ENCODE data around the gene DDHD1.
"Not testable (repeated sequence)": the region's sequence is repeated elsewhere in the genome, so short reads cannot be mapped to it uniquely, and the experiment has no call there.

Gene DDHD1

DNA sequence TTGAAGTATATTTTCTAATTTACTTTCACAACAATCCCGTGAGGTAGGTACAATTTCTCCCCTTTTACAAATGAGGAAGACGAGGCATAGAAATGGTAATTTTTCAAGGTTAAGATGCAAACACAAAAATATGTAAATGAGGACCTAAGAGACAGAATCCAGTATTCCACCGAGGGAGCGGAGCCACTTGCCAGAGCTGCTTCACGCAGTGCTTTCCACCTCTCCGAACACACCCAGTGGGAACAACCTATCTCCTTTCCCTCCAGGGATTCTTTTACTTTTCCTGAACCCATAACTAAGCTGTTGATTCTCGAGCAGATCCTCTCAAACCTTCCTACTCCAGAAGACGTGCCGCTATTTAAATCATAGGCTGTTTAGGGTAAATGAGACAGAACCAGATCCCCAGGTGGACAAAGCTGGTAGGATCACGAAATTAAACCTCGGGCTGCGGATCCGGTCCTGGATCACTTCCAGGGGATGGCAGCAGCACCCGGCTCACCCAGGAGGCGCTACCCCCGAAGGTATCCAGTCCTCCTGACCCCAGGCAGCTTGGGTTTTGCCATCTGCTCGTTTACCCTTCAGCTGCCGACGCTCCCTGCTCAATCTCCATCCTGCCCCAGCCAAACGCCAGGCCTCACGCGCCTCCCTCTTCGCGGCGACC lies 1.5 kb downstream of the DDHD1 start:
- peak; percentile 32 for DNase-seq

DNA sequence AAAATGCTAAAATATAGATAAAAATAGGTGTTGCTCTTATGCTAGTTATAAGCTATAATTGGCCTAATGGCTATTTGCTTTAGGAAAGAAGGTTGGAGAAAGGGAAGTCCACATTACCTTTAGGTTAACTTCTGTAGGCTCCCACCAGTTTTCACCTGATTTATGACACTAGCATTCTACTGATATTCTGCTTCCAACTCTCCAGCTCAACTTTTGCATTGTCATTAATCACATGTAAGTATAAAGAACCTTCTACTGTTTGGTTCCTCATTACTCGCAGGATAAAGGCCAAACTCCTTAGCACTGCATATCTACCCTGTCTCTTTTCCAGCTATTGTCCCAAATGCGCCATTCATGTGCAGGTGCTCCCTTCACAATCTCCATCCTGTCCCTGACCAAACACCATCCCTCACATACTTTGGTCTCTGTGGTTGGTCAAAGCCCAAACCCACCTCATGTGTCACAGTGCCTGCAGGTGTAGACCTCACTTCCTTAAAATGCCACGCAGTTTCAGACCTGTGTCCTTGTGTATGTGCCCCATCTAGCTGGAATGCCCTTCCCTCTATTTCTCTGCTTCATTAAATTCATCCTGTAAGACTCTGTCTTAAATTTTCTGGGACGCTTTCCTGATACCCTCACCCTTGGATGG lies 3.3 kb downstream of the DDHD1 start:
- no peak for DNase-seq

DNA sequence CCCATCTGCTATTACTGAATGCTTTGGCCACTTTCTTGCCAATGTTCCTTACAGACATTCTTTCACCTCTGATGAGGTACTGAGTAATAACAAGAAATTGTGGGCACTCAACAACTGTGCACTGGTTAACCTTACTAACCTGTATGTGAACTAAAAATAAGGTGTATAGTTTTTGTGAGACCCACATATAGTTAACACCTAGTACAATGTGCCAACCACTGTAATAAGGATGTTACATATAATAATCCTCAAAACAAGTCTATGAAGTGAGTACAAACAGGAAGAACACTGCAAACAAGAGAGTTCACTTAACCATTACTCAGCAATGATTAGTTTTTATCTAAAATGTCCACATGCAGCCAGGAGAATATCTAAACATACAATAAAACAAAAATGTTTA lies 4.5 kb downstream of the DDHD1 start:
- DNase-seq = no peak

DNA sequence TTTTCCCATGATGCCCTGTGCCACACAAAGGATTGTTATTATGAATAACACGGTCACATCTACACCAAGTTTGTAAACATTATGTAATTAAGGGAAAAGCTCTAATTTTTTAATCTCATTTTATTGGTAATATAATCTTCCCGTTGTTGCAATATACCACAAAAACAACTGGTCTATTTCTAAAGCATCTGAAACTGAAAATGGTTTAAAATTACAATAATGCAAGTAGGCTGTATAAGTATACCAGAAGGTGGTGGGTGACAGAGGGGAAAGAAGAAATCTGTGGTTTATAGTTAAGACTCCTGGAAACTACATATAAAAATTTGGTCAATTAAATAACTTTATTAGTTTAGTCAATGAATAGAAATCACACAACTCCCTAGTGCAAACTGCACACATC lies 5.2 kb downstream of the DDHD1 start:
- no peak for DNase-seq

DNA sequence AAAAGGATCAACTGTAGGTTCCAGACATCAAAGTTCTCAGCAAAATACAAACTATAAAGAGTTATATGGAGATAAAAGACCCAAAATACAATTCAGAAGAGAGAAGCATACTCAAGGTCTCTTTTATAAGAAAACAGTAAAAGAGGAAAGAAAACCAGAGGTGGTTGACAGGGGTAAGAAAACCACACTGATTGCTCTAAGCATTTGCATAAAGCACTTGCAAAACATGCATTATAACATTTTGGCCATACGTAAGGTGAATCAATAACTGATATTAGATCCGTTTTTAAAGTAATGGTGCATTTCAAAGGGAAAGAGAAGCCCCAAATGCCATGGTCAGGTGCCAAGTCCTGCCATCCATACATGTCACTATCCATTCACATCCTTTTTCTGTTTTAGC lies 5.9 kb downstream of the DDHD1 start:
- no peak for DNase-seq

DNA sequence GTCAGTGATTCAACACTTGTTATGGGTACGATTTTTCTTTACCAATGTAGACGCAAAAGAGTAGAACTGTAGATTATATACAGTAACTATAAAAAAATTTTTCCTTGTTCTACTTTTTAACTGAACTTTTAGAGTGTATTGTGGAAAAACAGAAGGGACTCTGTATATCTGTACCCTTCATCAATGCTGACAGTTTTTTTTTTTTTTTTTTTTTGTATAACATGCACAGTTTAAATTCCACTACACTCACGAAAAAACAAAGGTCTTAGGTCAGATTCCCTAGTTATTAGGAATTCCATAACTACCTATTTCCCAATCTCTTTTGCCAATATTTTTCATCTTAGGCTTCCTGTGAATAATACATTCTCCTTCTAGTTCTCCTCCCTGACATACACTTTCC lies 6.4 kb downstream of the DDHD1 start:
- no peak for DNase-seq

DNA sequence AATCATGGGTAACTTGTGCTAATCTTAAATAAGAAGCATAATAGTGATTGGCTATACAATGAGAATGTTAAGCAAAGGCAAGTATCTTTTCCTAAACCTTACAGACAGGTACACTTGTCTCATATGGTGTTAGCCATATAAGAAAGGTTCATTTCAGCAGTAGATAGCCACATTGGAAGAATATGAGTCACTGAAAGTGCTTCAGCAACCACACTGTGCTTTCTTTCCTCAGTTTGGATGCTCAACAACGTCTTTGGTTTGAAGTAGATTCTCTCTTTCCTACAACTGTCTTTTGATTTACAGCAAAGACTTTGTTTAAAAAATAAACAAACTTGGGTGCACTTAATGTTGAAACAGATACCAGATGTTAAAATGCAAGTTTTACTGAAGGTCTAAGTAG lies 8.9 kb downstream of the DDHD1 start:
- no peak for DNase-seq

DNA sequence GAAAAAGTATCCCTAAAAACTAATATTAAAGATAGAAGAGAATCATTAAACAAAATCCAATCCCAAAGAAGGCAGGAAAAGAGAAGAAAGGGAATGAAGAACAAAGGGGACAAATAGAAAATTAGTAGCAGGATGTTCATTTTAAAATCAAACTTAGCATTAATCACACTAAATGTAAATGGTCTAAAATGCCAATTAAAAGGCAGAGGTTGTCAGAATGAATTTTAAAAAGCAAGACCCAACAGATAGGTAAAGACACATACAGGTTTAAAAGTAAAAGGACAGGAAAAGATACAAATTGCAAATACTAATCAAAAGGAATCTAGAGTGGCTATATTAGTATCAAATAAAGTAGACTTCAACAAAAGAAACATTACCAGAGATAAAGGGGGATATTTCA lies 12.5 kb downstream of the DDHD1 start:
- DNase-seq = no peak

DNA sequence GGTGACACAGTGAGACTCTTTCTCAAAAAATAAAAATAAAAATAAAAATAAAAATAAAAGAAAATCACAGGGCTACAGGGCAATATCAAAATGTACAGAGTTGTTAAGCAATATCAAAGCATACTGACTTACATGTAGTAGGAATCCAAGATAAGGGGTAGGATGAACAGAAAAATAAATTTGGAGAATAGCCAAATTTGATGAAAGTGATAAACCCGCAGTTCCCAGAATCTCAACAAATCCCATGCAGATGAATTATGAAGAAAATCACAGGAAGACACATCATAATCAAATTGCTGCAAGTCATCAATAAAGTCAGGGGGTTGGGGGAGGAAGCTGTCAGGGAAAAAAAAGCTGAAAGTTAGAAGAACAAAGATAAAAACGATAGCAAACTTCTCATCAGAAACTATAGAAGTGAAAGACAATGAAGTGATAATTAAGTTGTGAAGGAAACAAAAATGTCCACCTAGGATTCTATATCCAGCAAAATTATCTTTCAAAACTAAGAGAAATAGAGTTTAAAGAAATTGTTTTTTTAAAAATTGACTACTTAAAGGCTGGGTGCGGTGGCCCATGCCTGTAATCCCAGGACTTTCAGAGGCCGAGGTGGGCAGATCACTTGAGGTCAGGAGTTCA lies 15.4 kb downstream of the DDHD1 start:
- no peak for DNase-seq

DNA sequence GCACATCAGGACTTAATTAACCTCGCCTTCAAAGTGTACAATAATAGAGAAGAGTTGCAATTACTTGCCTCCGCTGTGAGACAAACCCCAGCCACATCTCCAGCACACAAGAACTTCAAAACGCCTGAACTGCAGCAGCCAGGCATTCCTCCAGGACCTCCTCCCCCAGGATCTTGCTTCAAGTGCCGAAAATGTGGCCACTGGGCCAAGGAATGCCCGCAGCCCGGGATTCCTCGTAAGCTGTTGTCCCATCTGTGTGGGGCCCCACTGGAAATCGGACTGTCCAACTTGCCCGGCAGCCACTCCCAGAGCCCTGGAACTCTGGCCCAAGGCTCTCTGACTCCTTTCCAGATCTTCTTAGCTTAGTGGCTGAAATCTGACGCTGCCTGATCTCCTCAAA lies 22.6 kb downstream of the DDHD1 start:
- not testable (repeated sequence) for DNase-seq

DNA sequence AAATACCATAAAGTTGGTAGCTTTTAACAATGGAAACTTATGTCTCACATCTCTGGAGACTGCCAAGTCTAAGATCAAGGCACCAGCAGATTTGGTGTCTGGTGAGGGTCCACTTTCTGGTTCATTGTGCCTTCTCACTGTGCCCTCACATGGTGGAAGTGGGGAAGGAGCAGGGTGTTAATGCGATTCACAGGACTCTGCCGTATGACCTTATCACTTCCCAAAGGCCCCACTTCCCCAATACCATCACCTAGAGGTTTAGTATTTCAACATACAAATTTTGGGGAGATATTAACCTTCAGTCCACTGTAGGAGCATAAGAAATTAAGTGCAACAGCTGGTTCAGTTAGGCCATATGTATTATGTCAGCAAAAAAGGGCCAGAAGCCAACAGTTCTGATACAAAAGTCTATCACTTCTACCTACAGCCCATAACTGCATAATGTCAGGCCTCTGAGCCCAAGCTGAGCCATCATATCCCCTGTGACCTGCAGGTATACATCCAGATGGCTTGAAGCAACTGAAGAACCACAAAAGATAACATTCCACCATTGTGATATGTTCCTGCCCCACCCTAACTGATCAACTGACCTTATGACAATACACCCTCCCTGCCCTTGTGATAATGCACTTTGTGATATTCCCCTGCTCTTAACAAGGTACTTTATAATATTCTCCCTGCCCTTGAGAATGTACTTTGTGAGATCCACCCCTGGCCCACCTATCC lies 24.7 kb downstream of the DDHD1 start:
- no peak for DNase-seq

DNA sequence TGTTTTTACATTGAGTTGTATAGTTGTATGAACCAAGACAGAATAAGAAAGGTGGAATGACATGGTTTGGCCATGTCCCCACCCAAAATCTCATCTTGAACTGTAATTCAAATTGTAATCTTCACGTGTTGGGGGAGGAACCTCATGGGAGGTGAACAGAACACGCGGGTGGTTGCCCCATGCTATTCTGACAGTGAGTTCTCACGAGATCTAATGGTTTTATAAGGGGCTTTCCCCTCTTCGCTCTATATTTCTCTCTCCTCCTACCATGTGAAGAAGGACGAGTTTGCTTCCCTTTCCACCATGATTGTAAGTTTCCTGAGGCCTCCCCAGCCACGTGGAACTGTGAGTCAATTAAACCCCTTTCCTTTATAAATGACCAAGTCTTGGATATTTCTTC lies 25.3 kb downstream of the DDHD1 start:
- DNase-seq = no peak

DNA sequence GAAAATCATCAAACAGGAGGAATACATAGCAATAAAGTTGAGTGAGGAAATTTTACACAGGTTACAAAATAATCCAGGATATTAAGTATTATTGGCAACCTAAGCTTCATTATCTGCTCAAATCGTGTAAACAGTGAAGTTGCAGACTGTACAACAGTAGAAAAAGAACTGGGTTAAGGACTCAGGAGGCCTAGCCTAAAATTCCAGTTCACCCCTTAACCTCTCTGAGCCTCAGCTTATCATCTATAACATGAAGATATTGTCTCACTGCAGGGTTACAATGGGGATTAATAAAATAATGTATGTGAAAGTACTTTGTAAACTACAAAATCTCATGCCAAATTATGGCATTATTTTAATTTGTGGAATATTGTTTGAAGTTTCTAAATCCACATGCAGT lies 26.0 kb downstream of the DDHD1 start:
- DNase-seq = no peak

DNA sequence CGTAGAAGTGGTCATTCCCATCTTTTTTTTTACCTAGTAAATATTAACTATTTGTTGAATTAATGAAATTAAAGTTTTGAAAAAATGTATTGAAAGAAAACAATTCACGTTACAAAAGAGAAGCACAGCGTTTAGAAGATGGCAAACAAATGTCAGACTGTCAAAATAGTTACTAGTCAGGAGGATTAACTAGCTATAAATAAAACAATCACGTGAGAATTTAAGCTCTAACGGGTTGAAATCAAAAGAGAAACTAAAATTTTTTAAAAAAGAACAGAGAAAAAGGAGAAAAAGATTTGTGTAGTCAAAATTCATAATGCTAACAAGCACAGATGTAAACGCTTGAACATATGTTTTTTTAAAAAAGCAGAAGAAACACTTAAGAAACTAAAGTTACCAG lies 26.4 kb downstream of the DDHD1 start:
- DNase-seq = no peak

DNA sequence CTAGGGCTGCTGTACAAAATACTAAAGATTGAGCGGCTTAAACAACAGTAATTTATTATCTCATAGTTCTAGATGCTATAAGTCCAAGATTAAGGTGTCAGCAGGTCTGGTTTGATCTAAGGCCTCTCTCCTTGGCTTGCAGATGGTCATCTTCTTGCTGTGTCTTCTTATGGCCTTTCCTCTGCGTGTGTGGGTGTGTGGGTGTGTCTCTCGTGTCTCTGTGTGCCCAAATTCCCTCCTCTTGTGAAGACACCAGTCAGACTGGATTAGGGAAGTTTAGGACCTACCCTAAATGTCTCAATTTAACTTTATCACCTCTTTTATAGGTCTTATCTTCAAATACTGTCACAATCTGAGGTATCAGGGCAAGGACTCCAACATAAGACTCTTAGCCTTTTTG lies 28.3 kb downstream of the DDHD1 start:
- no peak for DNase-seq

DNA sequence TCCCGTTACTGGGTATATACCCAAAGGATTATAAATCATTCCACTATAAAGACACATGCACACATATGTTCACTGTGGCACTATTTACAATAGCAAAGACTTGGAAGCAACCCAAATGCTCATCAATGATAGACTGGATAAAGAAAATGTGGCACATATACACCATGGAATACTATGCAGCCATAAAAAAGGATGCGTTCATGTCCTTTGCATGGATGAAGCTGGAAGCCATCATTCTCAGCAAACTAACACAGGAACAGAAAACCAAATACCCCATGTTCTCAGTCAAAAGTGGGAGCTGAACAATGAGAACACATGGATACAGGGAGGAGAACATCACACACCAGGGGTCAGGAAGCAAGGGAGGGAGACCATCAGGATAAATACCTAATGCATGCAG lies 31.7 kb downstream of the DDHD1 start:
- DNase-seq = not testable (repeated sequence)

DNA sequence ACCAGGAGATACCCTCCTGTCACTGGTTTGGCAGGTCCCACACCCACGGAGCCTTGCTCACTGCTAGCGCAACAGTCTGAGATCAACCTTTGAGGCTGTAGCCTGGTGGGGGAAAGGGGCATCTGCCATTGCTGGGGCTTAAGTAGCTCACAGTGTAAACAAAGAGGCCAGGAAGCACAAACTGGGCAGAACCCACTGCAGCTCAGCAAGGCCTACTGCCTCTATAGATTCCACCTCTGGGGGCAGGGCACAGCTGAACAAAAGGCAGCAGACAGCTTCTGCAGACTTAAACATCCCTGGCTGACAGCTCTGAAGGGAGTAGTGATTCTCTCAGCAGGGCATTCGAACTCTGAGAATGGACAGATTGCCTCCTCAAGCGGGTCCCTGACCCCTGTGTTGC lies 35.6 kb downstream of the DDHD1 start:
- not testable (repeated sequence) for DNase-seq

DNA sequence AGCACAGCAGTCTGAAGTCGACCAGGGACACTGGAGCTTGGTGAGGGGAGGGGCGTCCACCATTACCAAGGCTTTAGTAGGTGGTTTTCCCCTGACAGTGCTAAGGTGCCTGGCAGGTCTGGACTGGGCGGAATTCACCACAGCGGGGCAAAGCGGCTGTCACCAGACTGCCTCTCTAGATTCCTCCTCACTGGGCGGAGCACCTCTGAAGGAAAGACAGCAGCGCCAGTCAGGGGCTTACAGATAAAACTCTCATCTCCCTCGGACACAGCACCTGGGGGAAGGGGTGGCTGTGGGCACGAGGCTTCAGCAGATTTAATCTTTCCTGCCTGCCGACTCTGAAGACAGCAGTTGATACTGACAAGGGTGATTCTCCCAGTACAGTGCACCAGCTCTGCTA lies 39.1 kb downstream of the DDHD1 start:
- DNase-seq = no peak

DNA sequence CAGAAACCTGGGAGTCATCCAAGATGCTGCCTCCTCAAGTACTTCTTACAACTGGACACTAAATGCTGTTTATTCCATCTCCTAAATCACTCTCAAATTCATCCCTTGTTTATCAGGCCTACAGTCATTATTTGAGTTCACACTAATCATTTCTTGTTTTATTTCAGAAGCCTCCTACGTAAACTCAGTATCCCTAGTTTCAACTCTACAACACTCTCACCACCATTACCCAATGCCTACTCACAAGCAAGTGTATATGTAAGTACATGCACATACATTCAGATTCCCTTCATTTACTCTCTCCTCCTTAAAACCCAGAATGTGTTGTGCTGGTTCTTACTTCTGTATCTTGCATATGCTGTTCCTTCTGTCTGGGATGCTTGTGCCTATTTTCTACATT lies 43.0 kb downstream of the DDHD1 start:
- DNase-seq = no peak

DNA sequence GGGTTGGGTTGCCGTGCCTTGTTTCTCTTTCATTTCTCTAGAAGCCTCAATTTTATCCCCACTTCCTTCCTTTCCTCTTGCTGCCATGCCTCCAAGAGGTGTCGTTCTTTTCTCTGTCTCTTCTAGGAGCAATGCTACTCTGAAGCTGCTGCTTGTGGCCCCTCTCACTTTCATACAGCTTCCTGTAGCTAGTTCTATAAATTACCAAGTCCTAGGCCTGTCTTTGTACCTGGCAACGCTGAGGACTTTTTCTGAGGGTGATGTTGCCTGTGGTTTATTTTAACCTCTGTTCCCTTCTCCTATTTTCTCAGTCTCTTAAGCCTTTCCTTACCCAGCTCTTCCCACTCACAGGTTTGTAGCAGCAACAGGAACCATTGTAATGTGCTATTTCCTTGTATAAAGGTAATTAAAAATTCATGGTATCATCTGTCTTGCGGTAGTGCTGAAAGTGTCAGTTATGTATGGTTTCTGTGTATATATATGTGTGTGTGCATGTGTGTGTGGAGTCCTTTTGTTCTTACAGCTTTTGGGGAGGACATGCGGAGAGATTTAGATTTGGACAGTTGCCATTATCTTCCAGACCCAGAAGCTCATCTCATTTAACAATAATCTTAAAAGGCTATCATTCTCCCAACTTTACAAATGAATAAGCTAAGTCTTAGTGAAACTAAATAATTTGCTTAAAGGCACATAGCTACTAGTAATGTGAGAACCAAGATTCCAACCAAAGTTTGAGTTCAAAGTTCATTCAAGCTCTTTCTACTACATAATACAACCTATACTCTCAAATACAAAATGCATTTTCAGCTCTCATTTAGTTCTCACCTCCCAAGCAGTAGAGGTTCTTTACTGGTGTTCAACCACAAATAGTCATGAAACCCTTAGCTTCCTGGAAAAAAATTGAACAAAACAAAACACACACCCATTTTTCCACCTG lies 43.8 kb downstream of the DDHD1 start:
- peak; percentile 28 for DNase-seq

DNA sequence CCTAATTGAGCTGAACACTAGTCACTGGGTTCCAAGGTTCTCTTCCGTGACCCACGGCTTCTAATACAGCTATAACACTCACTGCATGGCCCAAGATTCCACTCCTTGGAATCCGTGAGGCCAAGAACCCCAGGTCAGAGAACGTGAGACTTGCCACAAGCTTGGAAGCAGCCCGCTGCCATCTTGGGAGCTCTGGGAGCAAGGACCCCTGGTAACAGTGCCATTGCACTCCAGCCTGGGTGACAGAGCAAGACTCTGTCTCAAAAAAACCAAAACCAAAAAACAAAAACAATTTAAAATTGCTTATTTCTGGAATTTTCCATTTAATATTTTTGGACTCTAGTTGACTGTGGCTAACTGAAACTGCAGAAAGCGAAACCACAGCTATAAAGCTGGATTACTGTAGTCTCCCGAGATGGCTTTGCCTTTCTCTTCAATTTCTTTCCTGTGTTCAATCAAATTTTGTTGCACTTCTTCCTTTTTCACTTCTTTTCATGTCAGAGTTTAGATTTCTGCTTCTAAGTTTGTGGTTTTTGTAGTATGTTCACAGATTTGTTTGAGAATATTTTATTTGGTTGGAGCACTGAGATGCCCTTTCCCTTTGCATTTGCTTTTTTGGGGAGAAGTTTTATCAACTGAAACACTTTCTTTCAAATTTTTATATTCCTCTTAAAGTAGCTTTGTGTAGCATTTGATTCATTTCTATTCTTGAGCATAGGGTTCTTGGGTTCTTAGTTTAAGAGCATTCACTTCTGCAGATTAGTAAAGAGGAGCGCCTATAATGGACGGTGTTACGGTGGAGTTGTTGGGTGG lies 44.6 kb downstream of the DDHD1 start:
- DNase-seq = no peak

DNA sequence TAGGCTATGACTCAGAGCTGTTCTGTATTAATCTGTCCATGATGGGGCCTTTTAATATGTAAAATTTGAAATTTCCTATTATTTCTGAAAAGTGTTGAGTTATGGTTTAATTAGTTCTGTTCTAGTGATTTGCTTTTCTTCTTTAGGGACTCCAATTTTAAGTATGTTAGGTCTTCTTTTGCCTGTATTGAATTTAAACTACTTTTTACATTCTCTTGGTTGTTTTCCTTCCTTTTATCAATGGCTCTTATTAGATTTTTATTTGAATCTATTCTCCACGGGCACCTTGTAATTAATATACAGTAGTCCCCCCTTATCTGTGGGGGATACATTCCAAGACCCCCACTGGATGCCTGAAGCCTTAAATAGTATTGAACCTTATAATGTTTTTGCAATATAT lies 46.4 kb downstream of the DDHD1 start:
- no peak for DNase-seq

Data from CD4-positive, alpha-beta T cell treated with Interleukin-15 for 1 hour (primary cell).